Loucy (cell line): ENCODE results near the gene VPS16.

ENCODE experiments used
- H2AFZ ChIP-seq: fragments of 200-600 bp; sonication (generic); 2 replicates; pipeline ENCODE4 v1.6.0; 2016; ENCODE audit warnings: antibody characterized with exemption, mild to moderate bottlenecking, low read length, moderate library complexity
- H3F3A ChIP-seq: fragments of 200-600 bp; 2 replicates; pipeline ENCODE4 v1.6.0; 2016; ENCODE audit warnings: antibody characterized with exemption, low read depth, mild to moderate bottlenecking
- H3K27me3 ChIP-seq: fragments of 200-600 bp; sonication (generic); 2 replicates; pipeline ENCODE4 v1.6.1; 2014; ENCODE audit warnings: low read length, mild to moderate bottlenecking; ENCODE audit not compliant: insufficient read depth, poor library complexity, severe bottlenecking
- H3K36me3 ChIP-seq: fragments of 200-600 bp; sonication (generic); 2 replicates; pipeline ENCODE4 v1.6.1; 2016; ENCODE audit warnings: low read length; ENCODE audit not compliant: insufficient read depth
- H3K4me1 ChIP-seq: fragments of 200-600 bp; sonication (generic); 2 replicates; pipeline ENCODE4 v1.5.1; 2014; ENCODE audit warnings: low read length, mild to moderate bottlenecking; ENCODE audit not compliant: insufficient read depth, poor library complexity, severe bottlenecking
- H3K4me2 ChIP-seq: fragments of 200-600 bp; sonication (generic); 2 replicates; pipeline ENCODE4 v1.6.0; 2014; ENCODE audit warnings: antibody characterized with exemption, low read length, low read depth, mild to moderate bottlenecking; ENCODE audit not compliant: poor library complexity, severe bottlenecking
- H3K4me3 ChIP-seq: fragments of 200-600 bp; sonication (generic); 2 replicates; pipeline ENCODE4 v1.5.1; 2014; ENCODE audit warnings: low read length, mild to moderate bottlenecking, mixed read lengths; ENCODE audit not compliant: poor library complexity, severe bottlenecking
- H3K79me2 ChIP-seq: fragments of 200-600 bp; sonication (generic); 2 replicates; pipeline ENCODE4 v1.6.1; 2014; ENCODE audit warnings: low read length; ENCODE audit not compliant: insufficient read depth
- H3K9ac ChIP-seq: fragments of 200-600 bp; sonication (generic); 2 replicates; pipeline ENCODE4 v1.6.0; 2014; ENCODE audit warnings: mild to moderate bottlenecking, low read depth, low read length, moderate library complexity; ENCODE audit not compliant: poor library complexity, severe bottlenecking
- H3K9me2 ChIP-seq: fragments of 200-600 bp; sonication (generic); replicated peaks from 2 replicates; pipeline ENCODE4 v1.6.1; 2016; ENCODE audit warnings: low read depth, low read length, mixed read lengths
- H3K9me3 ChIP-seq: fragments of 200-600 bp; sonication (generic); 2 replicates; pipeline ENCODE4 v1.6.1; 2014; ENCODE audit warnings: mild to moderate bottlenecking, antibody characterized with exemption, low read length, low read depth; ENCODE audit not compliant: insufficient read depth
- H4K20me1 ChIP-seq: fragments of 200-600 bp; sonication (generic); 2 replicates; pipeline ENCODE4 v1.6.0; 2014; ENCODE audit warnings: antibody characterized with exemption, low read length, mild to moderate bottlenecking; ENCODE audit not compliant: insufficient read depth, poor library complexity, severe bottlenecking
- CTCF ChIP-seq: fragments of 200-600 bp; sonication (generic); conservative IDR thresholded peaks from 2 replicates; pipeline ENCODE4 v1.5.1; 2014; ENCODE audit warnings: mild to moderate bottlenecking, antibody characterized with exemption, low read length
- EZH2phosphoT487 ChIP-seq: fragments of 200-600 bp; IDR thresholded peaks from 2 replicates; pipeline ENCODE4 v1.6.1; 2018; ENCODE audit warnings: antibody characterized with exemption, mild to moderate bottlenecking, moderate library complexity, borderline replicate concordance

Gene VPS16

GRCh38 chr20:2801286-2801728 lies 39.2 kb upstream of the VPS16 start:
- Histone ChIP-seq H2AFZ (peak overlapping the region; percentile 60), H3K4me1 (peaks cover 37% of the 10 kb centered on the region), H4K20me1 (peaks cover 25% of the 10 kb centered on the region), H3K9me2 (no peaks in the 10 kb centered on the region), H3K9ac (peak overlapping the region; percentile 98), H3F3A (peaks cover 9% of the 10 kb centered on the region; the same call in 1 of the 2 replicates), H3K4me3 (peak overlapping the region; percentile 77), H3K4me2 (peak overlapping the region; percentile 82), H3K27me3 (peaks cover 8% of the 10 kb centered on the region), H3K9me3 (no peaks in the 10 kb centered on the region), H3K79me2 (peaks cover 39% of the 10 kb centered on the region), H3K36me3 (peaks cover 24% of the 10 kb centered on the region; the same call in 1 of the 2 replicates)
- TF ChIP-seq CTCF = no peak
- TF ChIP-seq EZH2phosphoT487 = no peak

- H3K4me3 ChIP-seq = no peak overlapping the region
- no peaks in the 10 kb centered on the region for H3K9me3 ChIP-seq
- H3K79me2 ChIP-seq = peaks cover 10% of the 10 kb centered on the region
- peaks cover 8% of the 10 kb centered on the region for H3K27me3 ChIP-seq
- H3K9me2 ChIP-seq = no peaks in the 10 kb centered on the region
- H3K9ac ChIP-seq = no peak overlapping the region
- no peak overlapping the region for H2AFZ ChIP-seq
- H3F3A ChIP-seq = peaks cover 9% of the 10 kb centered on the region; the same call in 1 of the 2 replicates
- H3K36me3 ChIP-seq = no peaks in the 10 kb centered on the region
- H4K20me1 ChIP-seq = no peaks in the 10 kb centered on the region
- TF ChIP-seq EZH2phosphoT487 = no peak
- TF ChIP-seq CTCF = no peak
- H3K4me2 ChIP-seq = no peak overlapping the region
- H3K4me1 ChIP-seq = peaks cover 15% of the 10 kb centered on the region
Measured at GRCh38 chr20:2804041-2804828, 36.3 kb upstream of the VPS16 start.

DNA sequence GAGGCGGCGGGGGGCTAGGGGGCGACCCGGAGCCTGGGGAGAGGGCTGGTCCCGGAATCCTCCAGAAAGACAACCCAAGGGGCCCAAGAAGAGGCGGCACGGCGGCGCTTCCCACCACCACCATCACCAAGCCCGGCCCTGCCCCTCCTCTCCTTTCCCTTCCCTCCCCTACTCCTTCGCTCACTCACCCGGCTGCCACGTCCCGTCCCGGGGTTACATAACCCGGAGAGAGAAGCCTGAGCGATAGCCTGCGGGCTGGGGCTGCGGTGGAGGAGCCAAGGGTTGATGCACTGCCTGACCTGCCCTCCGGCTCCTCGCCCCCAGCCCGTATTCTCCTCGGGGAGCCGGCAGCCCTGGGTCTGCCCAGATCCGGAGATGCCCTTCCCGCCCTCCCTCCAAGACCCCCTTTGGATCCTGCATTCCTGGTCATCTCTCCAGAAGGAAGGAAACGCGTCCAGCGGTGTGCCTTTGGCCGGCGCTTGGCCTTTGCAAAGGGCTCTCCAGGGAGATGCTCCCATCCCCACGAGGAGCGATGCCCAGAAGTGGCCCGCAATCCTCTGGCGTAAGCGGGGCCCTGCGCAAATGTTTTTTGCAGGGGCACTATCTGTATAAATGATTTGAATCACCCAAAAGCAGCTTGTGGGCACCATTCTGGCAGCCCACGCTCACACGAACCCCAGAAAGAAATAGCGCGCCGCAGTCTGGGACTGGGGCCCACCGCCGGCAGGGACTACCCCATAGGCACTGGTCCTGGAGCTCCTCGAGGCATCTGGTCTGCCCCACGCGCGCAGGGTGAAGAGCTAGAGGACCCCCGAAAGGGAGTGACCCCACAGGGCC lies 35.5 kb upstream of the VPS16 start:
- Histone ChIP-seq H3K4me3 (no peak overlapping the region), H2AFZ (no peak overlapping the region), H3K4me1 (peaks cover 15% of the 10 kb centered on the region), H3K9ac (no peak overlapping the region), H3K9me3 (no peaks in the 10 kb centered on the region), H3K9me2 (no peaks in the 10 kb centered on the region), H3K36me3 (no peaks in the 10 kb centered on the region), H3F3A (peaks cover 9% of the 10 kb centered on the region; the same call in 1 of the 2 replicates), H3K27me3 (peaks cover 1% of the 10 kb centered on the region), H4K20me1 (no peaks in the 10 kb centered on the region), H3K4me2 (no peak overlapping the region), H3K79me2 (peaks cover 2% of the 10 kb centered on the region; the same call in 1 of the 2 replicates)
- no peak for TF ChIP-seq CTCF
- no peak for TF ChIP-seq EZH2phosphoT487
